Ammon's horn (tissue), 1 donor: ENCODE results near the gene CAPN9.
"Not testable (repeated sequence)": the region's sequence is repeated elsewhere in the genome, so short reads cannot be mapped to it uniquely, and the experiment has no call there.

Source experiments
- DNase-seq: peaks from one replicate; pipeline ENCODE4 v3.0.0-alpha.2; 2016; ENCODE audit warnings: low spot score

The CAPN9 gene

DNA sequence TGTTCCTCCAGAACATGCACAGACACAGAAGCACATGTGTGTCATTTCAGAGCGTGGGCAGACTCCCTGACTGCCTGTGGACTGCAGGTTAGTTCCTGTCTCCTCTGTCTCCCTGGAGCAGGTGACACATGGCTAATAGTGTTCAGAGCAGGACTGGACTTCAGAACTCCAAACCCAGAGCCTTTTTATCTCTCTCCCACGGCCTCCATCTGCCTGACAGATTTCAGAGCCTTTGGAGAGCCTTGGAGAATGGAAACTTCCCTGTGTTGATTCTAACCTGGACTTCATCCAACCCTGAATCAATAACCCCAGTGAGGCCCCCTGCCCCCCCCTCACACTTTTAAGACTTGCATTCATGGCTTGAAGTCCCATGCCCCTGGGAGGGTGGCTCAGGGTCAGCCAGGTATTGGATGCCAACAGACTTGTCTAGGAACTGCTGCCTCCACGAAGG is 76.8 kb downstream of the CAPN9 start:
- DNase-seq: no peak

DNA sequence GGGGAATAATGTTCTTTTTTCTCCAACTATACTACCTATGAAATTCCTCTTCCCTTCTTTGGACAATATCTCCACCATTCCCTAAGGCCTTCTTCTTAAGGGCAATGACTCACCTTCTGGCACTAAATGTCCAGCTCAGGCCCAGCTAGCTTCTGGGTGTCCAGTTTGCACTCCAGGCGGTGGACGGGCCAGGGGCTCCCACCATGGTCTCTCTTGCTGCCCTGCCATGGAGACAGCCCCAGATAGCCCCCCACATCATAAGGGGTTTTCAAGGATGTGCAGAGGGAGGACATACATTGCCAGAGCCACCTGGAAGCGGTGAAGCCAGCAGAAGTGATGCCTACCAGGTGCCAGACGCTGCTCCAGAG is 77.3 kb downstream of the CAPN9 start:
- DNase-seq: no peak

DNA sequence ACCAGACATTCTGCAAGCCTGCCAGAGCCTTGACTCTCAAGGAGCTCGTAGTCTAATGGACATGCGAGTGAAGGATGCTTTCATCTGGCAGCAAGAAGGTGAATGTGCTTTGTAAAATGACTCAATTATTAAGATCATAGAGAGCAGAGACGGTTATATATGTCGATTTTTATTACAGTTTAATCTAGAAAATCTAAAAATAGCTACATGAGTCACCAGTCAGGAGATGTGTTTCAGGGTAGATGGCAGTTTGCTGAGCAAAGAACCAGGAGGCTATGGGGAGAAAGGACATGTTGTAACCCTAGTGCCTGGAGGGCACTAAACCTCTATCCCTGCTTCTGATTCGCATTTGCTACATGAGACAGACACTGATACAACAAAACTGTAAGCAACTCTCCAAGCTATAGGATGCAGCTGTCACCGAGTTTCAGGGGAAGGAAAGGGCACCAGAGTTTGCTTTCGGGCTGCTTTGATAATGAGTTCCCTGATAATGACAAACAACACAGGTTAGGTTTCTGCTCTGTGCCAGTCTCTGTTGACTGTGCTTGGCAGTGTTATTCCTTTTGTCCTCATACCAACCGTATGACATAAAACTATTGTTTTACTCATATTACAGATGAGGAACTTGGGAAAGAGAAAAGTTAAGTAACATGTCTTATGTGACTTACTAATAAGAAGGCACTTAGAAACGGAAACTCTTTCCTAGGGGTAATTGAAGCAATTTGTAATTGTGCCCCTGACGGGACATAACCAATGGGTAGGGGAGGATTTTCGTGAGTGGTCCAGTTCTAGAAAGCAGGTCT is 77.9 kb downstream of the CAPN9 start:
- no peak for DNase-seq

DNA sequence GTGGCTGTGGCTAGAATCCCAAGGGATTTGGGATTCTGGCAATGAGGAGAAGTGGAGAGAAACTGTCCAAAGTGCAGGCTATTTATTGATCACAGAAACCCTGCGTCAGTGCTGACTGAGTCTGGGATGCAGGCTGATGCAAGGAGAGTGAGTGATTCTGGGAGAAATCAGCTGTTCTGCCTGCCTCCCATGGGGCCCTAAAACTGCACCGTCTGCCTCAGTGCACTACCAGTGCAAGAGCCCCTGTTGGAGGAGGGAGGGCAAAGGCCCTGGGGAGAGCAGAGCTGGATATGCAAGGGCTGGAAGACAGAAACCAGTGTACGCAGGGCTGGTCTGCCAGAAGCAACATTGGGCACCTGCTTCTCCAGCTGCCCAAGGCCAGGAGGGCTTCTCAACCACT is 78.6 kb downstream of the CAPN9 start:
- DNase-seq: no peak

DNA sequence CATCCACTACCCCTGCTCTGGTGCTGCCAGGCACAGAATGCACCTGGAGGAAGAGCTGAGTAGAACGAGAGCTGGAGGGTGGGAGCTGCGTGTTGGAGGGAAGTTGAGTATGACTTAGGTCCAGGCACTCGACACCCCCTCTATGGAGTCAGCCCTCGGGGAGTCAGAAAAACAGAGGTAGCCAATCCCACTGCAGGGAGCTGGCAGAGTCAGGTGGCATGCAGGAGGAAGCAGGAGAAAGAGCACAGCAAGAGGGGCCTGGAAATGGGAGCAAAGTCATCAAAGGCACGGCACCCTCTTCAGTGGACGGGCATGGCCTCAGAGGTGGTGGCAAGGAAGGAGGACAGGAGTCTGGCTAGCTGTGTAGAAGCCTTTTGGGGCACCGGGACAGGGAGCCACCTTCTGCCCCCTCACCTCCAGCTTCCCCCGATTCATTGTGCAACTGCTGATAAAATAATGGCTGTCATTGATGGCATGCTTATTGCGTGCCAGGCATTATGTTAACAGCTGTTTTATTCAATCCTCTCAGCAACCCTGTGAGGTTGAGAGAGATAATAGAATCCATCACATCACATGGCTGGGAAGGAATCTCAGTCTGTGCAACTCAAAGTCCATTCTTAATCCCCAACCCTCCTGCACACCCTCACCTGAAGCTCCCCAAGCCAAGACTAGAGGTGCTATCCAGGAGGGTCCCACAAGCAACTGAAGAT is 79.1 kb downstream of the CAPN9 start:
- no peak for DNase-seq

DNA sequence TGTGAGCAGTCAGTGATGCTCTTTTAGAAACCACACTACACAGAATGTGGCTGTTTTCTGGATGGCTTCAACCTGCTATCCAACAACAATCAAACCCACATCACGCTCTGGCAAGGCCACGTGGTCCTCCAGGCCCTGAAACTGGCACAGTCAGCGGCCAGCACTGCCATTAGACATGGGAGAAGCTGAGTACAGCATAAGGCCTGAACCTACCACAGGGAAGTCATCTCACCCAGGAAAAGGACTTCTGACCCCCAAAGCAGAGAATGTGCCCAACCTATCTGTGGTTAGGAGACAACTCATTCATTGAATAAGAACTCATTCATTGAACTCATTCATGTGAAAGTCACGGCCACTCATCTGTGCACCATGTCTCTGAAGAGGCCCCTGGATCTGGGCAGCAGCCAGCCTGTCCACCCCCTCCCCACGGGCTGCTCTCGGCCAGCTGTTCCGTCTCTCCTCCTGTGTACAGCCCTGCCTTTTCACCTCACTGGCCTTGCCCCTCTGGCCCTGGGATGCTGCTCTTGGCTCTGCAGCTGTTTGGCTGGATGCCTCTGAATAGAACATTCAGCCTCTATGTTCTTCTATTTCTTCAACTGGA is 80.0 kb downstream of the CAPN9 start:
- DNase-seq: peak; percentile 88

DNA sequence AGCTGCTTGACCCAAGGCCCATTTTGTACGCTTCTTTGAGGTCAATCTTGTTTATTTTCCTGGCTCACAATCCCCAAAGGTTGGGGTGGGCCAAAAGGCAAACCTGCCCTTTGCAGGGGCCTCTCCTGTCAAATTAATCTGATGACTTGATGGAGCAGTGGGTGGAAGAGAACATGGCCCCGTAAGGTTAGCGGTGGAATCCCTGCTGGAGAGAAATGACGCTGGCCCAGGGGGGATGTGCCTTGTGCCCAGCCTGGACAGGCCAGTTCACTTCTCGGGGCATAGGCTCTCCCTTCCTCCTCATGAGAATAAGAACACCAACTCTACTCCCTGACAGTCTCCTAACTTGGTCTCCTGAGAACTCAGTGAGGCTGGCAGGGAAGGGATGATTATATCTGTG is 80.6 kb downstream of the CAPN9 start:
- no peak for DNase-seq

DNA sequence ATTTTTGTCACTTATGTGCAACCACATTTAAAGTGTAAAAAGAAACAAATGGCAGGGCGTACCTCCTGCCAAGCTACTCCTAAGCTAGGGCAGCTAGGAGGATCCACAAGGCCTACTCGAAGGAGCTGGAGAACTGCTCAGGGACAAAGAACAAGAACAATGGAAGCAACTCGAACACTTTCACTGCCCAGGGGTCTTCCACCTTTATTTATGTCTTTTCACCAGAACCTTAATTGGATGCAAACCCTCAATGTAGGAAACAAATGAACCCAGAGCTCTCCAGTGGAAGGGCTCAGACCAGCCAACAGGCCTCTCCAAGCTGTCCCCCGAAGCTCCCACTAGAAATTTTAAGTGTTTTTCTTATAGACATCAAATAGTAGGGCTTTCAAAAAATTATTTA is 81.2 kb downstream of the CAPN9 start:
- no peak for DNase-seq

DNA sequence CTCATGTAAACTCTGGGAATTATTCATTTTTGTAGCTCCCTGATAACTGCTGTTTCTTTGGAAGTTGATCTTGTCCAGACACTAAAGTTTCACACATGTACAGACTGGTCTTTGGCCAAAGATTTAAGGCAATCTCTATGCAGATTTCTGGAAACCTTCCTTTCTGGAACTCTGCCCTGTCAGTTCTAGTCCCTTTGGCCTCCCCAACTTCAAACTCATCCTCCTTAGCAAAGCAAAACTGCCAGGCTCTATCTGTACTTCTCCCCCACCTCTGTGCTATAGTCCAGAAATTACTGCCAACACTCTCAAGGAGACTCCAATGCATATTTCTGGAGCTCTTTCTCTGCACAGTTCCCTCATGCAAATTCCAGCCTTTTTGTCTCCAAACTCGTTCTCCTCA is 84.6 kb downstream of the CAPN9 start:
- no peak for DNase-seq

DNA sequence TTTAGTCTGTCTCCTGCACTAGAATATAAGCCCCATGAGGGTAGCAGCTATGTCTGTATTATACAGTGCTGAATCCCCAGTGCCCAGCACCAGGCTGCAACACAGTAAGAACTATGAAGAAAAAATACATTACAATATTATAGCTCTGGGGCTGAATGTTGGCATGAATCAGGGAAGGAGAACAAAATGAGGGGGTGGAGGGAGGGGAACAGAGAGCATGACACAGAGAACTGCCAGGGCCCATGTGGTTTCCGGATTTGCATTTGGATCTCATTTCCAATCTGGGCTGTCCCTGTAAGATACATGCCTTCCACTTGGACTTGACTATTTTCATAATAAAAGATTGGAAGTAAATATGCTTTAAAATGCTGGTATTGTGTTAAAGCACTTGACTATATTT is 85.3 kb downstream of the CAPN9 start:
- DNase-seq: no peak

DNA sequence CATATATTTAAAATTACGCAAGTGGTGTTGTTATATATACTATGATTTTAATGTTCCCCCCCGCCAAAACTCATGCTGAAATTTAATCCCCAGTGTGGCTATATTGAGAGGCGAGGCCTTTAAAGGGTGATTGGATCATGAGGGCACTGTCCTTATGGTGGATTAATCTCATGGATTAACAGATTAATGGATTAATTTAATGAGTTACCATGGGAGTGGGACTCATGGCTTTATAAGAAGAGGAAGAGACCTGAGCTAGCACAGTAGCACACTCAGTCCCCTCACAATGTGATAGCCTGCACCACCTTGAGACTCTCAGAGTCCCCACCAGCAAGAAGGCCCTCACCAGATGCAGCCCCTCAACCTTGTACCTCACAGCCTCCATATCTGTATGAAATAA is 86.3 kb downstream of the CAPN9 start:
- no peak for DNase-seq

DNA sequence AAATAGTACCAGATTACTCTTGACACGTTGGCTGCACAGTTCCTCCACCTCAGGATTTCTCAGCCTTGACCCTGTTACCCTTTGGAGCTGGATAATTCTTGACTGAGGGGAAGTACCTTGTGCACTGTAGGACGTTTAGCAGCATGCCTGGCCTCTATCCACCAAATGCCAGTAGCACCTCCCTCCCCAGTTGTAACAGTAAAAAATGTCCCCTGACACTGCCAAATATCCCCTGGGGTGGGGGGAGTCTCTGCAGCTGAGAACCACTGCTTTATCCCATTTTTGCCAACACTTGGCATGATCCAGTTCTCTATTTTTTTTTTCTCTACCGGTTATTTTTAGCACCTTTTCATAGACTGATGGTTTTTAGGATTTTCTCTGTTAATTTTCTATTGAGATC is 87.1 kb downstream of the CAPN9 start:
- DNase-seq: no peak

DNA sequence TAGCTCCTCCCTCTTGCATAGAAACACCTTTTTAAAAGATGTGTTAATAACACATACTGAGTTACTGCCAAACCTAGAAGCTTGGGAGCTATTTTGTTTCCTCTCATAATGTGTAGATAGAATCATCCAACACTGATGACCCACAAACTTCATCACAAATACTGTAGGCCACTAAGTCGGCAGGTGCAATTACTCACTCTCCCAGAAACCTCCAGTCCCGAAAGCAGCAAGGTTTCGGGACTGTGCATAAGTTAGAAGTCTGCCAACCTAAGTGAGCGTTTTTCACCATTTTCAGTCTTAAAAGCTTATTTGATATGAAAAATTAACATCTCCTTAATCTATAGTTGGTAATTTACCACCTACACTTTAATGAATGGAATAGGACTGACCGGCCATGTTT is 89.2 kb downstream of the CAPN9 start:
- DNase-seq: no peak

DNA sequence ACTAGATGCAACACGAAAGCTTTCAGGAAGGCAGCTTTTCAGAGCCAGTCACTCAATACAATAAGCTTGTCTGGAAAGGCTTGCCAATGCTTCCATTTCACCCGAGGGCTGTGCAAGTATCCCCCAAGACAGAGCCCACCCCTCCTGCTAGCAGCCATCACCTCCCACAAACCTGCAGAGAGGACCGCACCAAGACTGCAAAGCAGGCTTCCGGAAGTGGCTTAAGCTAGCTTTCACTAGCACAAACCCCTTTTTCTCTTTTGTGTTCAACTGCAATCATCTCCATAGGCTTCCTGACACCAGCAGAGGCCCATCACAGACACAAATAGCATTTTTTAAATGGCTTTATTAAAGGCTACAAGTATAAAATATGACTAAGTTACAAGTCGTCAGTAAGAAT is 89.6 kb downstream of the CAPN9 start:
- DNase-seq: no peak

DNA sequence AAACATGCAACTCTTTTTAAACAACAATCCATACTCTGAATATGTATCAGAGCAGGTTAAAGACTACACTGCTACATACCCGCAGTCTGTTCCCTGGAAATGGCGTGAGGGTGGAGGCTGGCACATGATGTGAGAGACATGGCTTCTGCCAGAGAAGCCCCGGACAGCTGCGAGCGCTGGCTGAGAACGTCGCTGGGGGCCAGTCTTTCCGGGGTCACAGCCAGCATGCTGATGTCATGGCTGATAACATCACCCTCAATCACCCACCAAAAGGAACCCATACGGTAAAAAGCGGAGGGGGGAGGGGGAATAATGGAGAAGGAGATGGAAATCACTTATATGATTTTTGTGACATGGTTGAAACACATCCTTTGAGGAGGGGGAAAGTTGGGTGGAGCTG is 92.0 kb downstream of the CAPN9 start:
- DNase-seq: peak; percentile 76

DNA sequence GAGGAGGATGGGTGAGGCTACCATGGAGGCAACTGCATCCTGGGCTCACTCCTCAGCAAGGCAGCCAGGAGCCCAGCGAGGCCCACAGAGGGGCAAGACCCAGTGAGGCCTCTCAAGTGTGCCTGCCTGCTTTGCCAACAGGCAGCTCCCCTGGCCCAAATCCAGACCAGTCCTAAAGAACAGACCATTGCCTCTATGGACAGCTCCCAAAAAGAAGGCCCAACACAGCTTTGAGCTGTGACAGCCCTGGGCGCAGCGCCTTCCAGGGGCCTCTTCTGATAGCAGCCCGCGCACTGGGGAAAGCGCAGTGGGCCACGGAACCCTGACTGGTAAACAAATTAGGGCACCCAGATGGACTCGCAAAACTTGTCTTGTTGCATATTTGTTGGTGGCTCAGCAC is 95.6 kb downstream of the CAPN9 start:
- no peak for DNase-seq

DNA sequence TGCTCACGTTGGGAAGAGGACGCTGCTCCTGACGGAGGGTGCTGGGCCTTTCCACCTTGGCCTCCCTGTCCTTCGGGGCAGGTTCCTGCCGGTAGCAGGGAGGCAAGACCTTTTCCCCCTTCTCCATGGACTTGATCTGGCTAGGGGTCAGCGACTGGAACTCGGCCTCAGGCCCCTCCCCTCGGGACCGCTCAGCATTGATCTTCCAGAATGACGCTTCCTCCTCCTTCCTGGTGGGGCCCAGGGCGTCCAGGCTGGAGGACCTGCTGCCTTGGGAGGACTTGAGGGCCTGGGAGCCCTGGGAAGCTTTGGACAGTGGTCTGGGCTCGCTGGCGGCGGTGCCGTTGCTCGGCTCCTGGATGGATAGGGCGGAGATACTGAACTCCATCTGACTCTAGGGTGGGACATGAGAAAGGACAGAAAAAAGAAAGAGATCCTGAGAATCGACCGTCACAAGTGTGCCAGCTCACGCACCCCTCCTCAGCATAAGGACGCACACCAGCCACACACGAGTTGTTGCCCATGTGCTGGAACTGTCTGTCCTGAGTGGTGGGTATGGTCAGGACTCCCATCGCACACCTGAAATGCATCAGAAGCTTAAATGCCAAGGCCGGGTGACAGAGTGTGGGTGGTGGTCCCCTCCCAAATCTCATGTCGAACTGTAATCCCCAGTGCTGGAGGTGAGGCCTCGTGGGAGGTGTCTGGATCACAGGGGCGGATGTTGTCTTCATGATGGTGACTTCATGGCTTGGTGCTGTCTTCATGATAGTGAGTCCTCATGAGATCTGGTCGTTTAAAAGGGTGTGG is 96.5 kb downstream of the CAPN9 start:
- DNase-seq: no peak

DNA sequence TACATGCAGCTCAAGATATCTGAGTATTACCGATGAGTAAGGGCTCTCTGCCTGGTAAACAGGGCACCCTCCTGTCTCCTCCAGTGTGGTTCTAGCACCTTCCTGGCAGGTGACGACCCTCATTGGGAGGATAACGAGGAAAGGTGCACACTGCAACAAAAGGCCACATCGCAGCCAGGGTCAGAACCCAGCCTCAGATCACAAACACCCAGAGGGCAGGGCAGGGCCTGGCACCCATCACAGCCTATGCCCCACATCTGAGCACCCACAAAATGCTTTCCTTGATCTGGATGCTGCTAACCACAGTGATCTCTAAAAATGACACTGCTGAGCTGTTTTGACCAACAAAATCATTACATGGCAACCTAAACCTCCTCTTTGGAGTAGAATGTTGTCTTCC is 97.4 kb downstream of the CAPN9 start:
- DNase-seq: no peak

DNA sequence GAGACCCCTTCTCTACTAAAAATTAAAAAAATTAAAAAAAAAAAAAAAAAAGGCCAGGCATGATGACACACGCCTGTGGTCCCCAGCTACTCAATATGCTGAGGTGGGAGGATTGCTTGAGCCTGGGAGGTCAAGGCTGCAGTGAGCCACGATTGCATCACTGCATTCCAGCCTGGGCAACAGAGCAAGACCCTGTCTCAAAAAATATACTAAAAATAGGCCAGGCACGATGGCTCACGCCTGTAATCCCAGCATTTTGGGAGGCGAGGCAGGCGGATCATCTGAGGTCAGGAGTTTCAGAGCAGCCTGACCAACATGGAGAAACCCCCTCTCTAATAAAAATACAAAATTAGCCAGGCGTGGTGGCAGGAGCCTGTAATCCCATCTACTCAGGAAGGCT is 98.0 kb downstream of the CAPN9 start:
- DNase-seq: not testable (repeated sequence)

DNA sequence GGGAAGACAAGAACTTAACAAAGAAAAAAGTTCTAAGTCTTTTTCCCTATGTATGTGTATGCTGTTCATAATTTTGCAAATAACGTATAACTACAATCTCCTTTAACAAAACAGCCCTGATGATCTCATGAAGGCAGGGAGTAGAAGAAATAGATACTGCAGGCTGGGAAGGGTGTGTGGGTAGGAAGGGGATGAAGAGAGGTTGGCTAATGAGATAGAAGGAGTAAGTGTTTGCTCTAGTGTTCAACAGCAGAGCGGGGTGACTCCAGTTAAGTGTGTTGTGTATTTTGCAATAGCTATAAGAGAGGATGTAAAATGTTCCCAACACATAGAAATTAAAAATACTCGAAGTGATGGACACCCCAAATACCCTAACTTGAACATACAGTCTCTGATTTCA is 101.0 kb downstream of the CAPN9 start:
- no peak for DNase-seq

DNA sequence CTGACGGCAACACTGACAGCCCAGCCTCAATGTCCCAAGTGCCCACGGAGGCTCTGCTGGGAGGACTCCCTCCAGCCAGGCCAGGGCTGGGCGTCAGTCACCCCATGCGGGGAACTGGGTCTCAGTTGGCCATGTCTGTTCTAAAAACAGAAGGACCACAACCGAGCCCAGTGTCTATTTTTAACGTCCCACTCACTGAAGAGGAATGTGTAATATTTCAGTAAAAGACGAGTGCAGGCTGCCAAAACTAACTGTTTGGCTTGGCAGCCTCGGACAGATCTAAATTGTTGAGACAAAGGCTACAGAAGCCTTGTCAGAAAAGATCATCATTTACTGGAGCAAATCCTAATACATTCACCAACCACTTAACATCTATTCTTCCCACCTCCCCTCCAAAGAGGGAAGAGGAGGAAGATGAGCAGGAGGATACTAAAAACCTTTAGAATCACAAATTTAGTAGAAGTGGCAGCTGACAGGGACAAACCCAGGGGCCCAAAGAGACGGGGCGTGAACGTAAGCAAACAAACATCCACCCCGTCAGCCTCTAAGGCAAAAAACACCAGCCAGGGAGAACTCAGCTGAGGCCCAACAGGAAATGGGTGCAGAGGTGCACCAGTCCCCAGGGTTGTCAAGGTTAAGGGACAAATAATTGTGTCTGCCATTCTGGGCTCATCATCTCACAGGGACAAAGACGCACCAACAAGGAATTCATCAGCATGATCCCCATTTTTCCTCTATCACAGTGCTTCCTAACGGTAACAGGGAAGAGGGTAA is 102.5 kb downstream of the CAPN9 start:
- DNase-seq: no peak

DNA sequence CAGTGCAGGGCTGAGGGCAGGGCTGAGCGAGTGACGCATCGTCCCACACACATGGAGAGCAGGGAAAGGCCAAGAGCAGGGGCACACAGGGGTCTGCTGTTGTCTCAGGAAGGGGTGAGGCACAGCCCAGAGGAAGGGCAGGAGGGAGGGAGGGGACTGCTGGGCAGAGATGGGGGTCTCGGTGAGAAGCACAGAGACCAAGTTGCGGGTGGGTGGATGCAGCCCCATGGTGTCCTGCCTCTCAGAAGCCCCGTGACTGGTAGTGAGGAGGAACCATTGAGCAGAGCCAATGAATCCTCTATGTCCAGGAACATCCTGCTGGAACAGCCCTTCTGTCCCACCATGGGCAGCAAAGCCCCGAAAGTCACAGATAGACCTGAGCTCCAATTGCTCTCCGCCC is 103.4 kb downstream of the CAPN9 start:
- DNase-seq: no peak
